LNCAP (cell line): ENCODE data around the gene HSPA8.

Experiments
- TF ChIP-seq, protein P1 (sequence below): fragments of 450-650 bp; IDR thresholded peaks from 2 replicates; pipeline ENCODE4 v1.5.1; 2017; ENCODE audit warnings: mild to moderate bottlenecking

Gene HSPA8

DNA sequence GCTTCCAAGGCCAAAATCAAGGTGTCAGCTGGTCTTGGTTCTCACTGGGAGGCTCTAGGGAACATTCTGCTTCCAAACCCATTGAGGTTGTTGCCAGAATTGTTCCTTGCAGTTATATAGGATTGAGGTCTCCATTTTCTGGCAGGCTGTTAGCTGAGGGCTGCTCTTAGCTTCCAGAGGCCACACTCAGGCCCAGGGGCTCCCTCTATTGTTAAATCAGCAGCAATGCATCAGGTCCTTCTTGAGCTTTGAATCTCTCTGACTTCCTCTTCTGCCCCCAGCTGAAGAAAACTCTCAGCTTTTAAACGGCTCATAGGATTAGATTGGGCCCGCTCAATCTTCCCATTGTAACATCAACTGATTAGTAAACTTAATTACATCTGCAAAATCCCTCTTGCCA is 41.0 kb downstream of the HSPA8 start:
- TF ChIP-seq, protein P1, sequence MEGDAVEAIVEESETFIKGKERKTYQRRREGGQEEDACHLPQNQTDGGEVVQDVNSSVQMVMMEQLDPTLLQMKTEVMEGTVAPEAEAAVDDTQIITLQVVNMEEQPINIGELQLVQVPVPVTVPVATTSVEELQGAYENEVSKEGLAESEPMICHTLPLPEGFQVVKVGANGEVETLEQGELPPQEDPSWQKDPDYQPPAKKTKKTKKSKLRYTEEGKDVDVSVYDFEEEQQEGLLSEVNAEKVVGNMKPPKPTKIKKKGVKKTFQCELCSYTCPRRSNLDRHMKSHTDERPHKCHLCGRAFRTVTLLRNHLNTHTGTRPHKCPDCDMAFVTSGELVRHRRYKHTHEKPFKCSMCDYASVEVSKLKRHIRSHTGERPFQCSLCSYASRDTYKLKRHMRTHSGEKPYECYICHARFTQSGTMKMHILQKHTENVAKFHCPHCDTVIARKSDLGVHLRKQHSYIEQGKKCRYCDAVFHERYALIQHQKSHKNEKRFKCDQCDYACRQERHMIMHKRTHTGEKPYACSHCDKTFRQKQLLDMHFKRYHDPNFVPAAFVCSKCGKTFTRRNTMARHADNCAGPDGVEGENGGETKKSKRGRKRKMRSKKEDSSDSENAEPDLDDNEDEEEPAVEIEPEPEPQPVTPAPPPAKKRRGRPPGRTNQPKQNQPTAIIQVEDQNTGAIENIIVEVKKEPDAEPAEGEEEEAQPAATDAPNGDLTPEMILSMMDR = peak; percentile 58

DNA sequence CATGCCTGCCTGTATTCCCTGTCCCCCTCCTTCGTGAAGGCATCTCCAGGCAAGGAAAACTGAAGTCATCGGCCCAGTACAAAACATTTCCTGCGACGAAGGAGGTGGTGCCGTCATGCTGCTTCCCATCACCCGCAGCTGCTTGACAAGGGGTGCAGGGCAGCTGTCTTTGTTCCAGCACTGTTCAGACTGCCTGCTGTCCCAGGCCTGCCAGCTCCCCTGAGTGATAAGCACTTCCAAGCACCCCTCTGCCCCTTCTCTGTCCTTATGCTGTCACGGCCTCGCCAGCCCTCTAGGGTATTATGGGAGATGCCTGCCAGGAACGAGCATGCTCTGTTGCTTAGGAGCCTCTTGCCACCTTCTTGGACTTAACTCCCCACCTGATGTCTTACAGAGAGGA is 43.2 kb downstream of the HSPA8 start:
- TF ChIP-seq, protein P1 = no peak

DNA sequence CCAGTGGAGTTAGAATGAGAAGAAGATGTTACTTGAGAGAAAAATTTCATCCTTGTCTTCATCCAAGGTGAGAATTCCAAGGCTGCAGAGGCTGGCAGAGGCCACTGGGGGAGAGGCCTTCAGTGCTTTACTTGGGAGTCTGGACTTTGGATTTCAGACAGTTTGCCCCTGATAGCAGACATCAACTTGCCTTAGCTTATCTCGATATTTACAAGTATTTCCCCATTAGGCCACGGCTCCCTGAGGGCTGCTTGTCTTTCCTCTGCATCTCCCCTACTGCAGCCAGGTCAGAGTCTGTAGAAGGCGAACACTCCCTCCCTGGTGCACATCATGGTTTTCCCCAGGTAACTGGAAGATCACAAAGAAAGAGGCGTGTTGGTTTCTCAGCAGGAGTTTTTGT is 50.4 kb downstream of the HSPA8 start:
- TF ChIP-seq, protein P1 = no peak
